ENCODE data around the gene FNTB.
"Not testable (repeated sequence)": the region's sequence is repeated elsewhere in the genome, so short reads cannot be mapped to it uniquely, and the experiment has no call there.

The FNTB gene

GRCh38 chr14:65028937-65029336 is 42.2 kb downstream of the FNTB start:
- TF ChIP-seq POLR2A (IDR thresholded peaks at IDR 0.05; ENCODE audit: low read depth, low read length): no peak
- DNase-seq (ENCODE audit: insufficient read length, low spot score) (no peak), FAIRE-seq (no peak)

GRCh38 chr14:65031321-65031720 is 44.6 kb downstream of the FNTB start:
- FAIRE-seq; DNase-seq (ENCODE audit: insufficient read length, low spot score): not testable (repeated sequence)

GRCh38 chr14:65032319-65032718 is 45.6 kb downstream of the FNTB start:
- TF ChIP-seq POLR2A (IDR thresholded peaks at IDR 0.05; ENCODE audit: low read depth, low read length): no peak
- DNase-seq (ENCODE audit: insufficient read length, low spot score): no peak
- FAIRE-seq: no peak

- DNase-seq (ENCODE audit: insufficient read length, low spot score): no peak
- no peak for TF ChIP-seq POLR2A (IDR thresholded peaks at IDR 0.05; ENCODE audit: low read depth, low read length)
- FAIRE-seq: no peak
Observed at GRCh38 chr14:65033181-65033580, 46.5 kb downstream of the FNTB start.

GRCh38 chr14:65034021-65034420 is 47.3 kb downstream of the FNTB start:
- no peak for TF ChIP-seq POLR2A (IDR thresholded peaks at IDR 0.05; ENCODE audit: low read depth, low read length)
- DNase-seq (ENCODE audit: insufficient read length, low spot score) (no peak), FAIRE-seq (no peak)

GRCh38 chr14:65035049-65035448 is 48.4 kb downstream of the FNTB start:
- FAIRE-seq (no peak), DNase-seq (ENCODE audit: insufficient read length, low spot score) (no peak)
- no peak for TF ChIP-seq POLR2A (IDR thresholded peaks at IDR 0.05; ENCODE audit: low read depth, low read length)

GRCh38 chr14:65038966-65039365 is 52.3 kb downstream of the FNTB start:
- TF ChIP-seq POLR2A (IDR thresholded peaks at IDR 0.05; ENCODE audit: low read depth, low read length): no peak
- no peak for DNase-seq (ENCODE audit: insufficient read length, low spot score)
- FAIRE-seq: no peak

- TF ChIP-seq POLR2A (IDR thresholded peaks at IDR 0.05; ENCODE audit: low read depth, low read length): no peak
- FAIRE-seq (no peak), DNase-seq (ENCODE audit: insufficient read length, low spot score) (no peak)
Observed at GRCh38 chr14:65040666-65041433, 54.2 kb downstream of the FNTB start.

GRCh38 chr14:65041434-65041915 is 54.8 kb downstream of the FNTB start:
- DNase-seq (ENCODE audit: insufficient read length, low spot score) (no peak), FAIRE-seq (no peak)
- no peak for TF ChIP-seq POLR2A (IDR thresholded peaks at IDR 0.05; ENCODE audit: low read depth, low read length)

GRCh38 chr14:65042296-65042695 is 55.6 kb downstream of the FNTB start:
- DNase-seq (ENCODE audit: insufficient read length, low spot score) (no peak), FAIRE-seq (no peak)
- no peak for TF ChIP-seq POLR2A (IDR thresholded peaks at IDR 0.05; ENCODE audit: low read depth, low read length)

- FAIRE-seq (no peak), DNase-seq (ENCODE audit: insufficient read length, low spot score) (no peak)
Observed at GRCh38 chr14:65042731-65043372, 56.2 kb downstream of the FNTB start.

GRCh38 chr14:65043893-65044595 is 57.3 kb downstream of the FNTB start:
- no peak for TF ChIP-seq POLR2A (IDR thresholded peaks at IDR 0.05; ENCODE audit: low read depth, low read length)
- FAIRE-seq (no peak), DNase-seq (ENCODE audit: insufficient read length, low spot score) (no peak)

More at GRCh38 chr14:65042731-65043372, 56.2 kb downstream of the FNTB start:
- no peak for TF ChIP-seq POLR2A (IDR thresholded peaks at IDR 0.05; ENCODE audit: low read depth, low read length)

GRCh38 chr14:65044596-65044959 is 57.9 kb downstream of the FNTB start:
- no peak for DNase-seq (ENCODE audit: insufficient read length, low spot score)
- TF ChIP-seq POLR2A (IDR thresholded peaks at IDR 0.05; ENCODE audit: low read depth, low read length): no peak
- no peak for FAIRE-seq

- FAIRE-seq: no peak
- TF ChIP-seq POLR2A (IDR thresholded peaks at IDR 0.05; ENCODE audit: low read depth, low read length): no peak
Observed at GRCh38 chr14:65045006-65045405, 58.3 kb downstream of the FNTB start.

More at GRCh38 chr14:65045006-65045405, 58.3 kb downstream of the FNTB start:
- no peak for DNase-seq (ENCODE audit: insufficient read length, low spot score)

All from H54 (cell line).